ENCODE measurements around the gene CEP43.

Gene CEP43

DNA sequence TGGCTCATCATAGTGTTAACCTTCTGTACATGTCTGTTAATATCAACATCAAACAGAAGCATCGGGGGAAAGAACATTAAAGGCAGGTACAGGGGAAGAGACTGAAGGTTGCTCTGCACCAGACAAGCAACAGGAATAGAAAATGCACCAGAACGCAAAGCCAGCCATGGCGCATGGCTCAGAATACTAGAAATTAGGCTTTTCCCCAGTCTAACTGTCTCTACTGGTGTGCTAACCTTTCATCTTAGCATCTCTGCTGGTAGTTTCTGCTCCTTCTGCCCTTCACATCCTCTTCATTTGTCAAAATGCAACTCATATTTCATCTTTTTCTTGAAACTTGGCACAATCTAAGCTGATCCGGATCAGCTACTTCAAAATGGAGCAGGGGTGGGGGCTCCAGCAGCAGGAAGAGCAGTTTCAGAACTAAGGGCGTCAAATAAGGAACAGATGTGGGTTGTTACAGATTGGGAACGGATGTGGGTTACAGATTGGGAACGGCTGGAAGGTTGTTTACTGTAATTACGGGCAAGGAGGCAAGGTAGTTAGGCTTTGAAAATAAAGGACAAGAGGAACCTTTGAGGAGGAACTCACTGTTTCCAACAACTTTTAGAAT lies 29.7 kb upstream of the CEP43 start:
- DNase-seq: no peak

GRCh38 chr6:166970091-166970490 lies 29.1 kb upstream of the CEP43 start:
- DNase-seq: no peak

- no peak for DNase-seq
Measured at GRCh38 chr6:166970776-166971175, 28.4 kb upstream of the CEP43 start.

- DNase-seq: no peak
Measured at GRCh38 chr6:166971271-166971670, 27.9 kb upstream of the CEP43 start.

GRCh38 chr6:166972101-166972500 lies 27.1 kb upstream of the CEP43 start:
- DNase-seq: no peak

DNA sequence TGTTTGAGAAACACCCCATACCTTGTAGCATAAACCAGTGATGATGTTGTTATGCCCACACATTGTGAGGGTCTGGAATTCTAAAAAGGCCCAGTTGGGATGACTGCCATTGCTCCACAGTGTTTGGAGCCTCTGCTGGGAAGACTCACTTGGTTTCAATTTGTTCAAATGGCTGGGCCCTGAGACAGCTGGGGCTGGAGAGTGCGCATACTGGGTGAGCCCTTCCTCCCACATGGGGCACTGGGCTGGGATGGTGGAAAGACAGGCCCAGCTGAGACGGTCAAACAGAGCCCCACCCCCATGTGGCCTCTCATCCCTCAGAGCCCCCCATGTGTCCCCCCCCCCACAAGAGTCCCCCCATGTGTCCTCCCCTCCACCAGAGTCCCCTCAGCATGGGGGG lies 22.6 kb upstream of the CEP43 start:
- DNase-seq: no peak

DNA sequence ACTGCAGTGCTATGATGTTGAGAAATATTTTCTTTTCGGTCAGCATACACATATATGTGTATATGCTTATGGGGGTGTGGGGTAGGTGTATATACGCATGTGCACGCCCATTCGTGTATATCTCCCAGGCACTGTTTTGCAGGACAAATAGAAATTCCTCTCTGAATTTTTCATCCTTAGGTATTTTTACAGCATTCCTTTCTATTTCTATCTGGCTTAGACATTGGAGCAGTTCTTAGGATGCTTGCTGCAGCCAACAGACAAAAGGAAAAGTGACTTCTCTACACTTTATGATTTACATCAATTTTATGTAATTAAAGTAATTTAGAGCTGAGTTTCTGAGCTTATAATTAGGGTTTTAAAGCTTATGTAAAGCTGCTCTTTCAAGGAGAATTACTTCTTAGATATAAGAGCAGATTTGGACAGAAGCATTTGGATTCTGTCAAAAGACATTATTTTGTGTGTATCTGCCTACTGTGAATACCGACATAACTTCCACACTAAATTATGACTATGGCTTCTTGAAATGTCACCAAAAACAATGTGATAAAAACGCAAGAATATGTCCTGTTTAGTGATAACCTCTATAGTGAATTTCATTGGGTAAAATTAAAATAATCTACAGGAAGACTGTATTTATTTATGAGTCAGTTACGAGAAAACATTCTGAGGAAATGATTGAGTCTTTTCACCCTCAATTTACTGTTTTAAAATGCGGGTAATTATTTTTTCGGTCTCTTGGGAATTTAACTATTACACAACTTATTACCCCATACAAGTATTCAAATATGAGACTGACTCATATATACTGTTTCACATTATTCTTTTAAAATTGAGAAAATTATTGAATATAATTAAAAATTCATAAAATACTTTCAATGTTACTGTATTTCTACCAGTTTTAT lies 21.3 kb upstream of the CEP43 start:
- DNase-seq: no peak

DNA sequence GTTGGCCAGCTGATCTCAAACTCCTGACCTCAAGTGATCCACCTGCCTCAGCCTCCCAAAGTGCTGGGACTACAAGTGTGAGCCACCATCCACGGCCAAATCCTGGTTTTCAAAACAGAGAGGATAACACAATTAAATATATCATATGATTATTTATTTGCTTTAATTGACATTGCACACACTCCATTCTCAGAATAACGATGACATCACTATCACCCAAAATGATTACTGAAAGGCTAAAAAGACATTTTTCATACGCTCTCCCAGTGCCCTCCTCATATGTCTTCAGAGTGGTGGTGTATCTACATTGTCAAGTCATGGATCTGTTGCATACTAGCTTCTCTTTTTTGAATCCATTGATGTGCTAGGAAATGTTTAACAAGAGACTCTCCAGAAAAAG lies 18.5 kb upstream of the CEP43 start:
- no peak for DNase-seq

GRCh38 chr6:166987448-166987847 lies 11.7 kb upstream of the CEP43 start:
- DNase-seq: no peak

DNA sequence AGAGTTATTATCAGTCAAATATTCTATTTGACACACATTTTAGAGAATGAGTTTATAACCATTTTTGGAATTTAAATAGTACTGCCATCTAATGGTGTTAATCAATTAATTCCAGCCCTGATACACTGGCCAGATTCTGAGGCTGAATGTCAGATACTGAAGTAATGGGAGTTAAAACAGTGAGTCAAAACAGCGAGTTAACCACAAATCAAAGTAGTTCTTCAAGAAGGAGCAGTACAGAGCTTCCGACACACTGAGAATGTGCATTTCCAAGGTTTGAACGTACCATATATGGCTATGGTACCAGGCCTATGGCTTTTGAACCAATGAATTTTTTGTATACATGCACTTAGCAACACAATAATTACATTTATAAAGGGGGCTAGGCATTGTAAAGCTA lies 11.3 kb upstream of the CEP43 start:
- DNase-seq: no peak

DNA sequence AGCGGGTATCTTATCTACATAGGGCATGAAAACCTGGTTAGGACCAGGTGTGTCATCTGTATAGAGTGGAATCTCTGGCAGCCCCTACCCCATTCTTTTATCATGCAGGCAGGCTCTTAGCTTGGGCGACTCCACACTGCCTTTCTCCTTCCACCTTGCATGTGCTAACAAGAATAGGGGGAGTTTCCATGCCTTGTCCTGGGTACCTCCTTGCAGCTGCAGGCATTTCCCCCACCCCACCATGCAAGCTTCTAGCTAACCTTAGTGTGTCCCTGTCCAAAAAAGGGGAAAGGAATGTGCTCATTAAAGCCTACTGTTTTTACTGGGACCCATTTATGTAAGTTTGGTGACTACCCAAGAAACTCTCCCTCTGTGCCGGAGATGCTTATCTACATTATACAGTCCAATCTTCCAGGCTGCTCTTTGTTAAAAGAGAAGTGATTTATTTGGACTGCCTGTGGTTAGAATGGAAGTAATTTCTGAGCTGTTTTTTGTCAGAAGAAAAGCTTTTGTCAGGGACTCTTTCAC lies 10.5 kb upstream of the CEP43 start:
- no peak for DNase-seq

DNA sequence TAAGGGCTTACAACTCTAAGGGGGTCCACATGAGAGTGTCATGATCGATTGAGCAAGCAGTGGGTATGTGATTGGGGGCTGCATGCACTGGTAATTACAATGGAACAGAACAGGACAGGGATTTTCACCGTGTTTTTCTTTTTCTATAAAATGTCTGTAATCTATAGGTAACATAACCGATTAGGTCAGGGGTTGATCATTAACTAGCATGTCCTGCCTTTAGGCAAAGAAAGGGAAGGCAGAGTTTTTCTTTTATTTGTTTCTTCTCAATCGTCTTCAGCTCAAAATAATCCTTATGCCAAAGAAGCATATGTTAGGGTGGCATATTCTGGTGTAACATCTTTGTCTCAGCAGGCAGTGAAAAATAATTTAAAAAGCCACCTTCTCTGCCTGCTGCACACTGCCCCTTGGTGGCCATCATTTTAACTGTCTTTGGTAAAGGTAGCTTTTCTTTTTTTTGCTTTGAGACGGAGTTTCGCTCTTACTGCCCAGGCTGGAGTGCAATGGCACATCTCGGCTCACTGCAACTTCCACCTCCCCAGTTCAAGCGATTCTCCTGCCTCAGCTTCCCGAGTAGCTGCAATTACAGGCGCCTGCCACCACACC lies 9.7 kb upstream of the CEP43 start:
- peak; percentile 1 for DNase-seq

- DNase-seq: no peak
Measured at GRCh38 chr6:166996406-166996805, 2.8 kb upstream of the CEP43 start.

DNA sequence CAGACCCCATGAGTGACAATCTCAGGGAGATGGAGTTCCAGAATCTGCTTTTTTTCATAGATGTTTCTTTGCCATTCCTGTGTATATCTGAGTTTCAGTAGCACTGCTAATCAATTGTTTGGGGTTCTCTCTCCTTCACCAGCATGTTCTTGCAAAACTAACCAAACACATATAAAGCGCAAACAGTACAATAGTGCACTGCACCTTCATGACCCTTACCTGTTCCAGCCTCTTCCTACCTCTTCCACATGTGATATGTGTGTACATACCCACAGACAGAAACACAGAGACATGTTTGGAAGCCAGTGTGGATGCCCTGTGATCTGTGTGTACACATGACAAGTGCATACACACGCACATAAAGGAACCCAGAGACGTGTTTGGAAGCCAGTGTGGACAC lies 1.8 kb upstream of the CEP43 start:
- no peak for DNase-seq

- no peak for DNase-seq
Measured at GRCh38 chr6:166997768-166998255, 1.4 kb upstream of the CEP43 start.

GRCh38 chr6:166998256-166999144 lies 697 bp upstream of the CEP43 start:
- DNase-seq: no peak

DNA sequence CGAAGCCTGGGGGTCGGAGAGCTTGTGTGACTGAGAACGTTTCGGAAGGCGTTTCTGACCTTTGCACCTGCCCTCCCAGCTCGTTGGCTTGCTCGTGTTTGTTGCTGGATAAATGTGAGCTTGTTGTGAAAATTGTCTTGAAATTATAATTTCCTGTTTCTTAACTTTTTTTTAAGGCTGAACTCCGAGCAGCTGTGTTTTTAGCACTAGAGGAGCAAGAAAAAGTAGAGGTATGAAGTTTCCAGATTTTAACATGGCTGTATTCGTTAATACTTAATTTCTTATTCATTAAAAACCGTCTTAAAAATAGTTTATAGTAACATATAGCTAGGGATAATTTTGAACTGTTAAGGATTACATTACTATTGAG lies 672 bp downstream of the CEP43 start:
- no peak for DNase-seq

DNA sequence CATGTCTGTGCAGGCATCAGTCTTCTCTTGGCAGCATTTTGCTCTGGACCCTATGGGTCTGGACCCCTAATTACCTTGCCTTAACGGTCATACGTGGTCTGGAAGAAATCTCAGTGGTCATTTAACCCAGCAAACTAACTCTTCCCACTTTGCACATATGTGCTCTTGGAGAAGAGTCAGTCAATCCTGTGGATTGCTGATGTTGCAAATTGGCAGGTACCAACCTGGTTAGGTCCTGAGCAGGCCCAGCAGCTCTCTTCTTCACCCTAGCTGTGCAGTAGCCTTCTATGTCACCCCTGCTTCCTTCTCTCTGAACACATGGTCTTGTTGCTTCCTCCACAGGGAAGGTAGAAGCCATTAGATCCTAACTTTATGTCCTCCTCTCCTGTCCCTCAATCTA lies 1.6 kb downstream of the CEP43 start:
- DNase-seq: no peak

DNA sequence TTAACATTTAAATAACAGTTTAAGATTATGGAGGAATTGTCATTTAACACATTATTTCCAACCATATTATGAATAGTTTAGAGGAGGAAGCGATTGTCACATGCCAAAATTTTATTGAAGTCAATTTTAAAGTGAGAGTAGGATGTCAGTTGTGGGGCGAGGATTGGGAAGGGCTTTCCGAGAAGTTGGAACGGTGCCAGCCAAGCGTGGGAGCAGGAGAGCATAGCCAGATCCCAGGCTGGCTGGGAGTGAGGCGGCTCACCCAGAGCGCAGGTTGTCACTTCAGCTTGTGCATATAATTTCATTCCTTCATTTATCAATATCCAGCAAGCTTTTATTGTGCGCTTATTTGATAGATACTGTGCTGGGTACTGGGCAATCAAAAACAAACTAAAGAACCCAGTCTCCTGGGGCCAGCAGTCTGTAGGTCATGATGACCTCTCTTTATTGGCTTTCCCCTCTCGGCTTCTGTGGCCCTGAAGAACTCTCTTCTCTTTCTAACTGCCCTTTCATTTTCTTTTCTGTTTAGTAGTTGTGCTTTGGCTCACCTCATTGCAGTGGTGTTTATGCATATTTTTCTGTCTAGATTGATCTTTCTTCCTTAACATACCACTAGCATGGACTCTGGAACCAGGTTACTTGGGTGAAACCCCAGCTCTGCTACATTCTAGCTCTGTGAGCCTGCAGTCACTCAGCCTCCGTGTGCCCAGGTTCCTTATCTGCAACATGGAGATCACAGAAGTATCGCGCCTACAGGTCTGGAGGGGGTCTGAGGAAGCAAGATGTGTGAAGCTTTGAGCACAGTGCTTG lies 6.4 kb downstream of the CEP43 start:
- no peak for DNase-seq

GRCh38 chr6:167007985-167008384 lies 8.8 kb downstream of the CEP43 start:
- no peak for DNase-seq

DNA sequence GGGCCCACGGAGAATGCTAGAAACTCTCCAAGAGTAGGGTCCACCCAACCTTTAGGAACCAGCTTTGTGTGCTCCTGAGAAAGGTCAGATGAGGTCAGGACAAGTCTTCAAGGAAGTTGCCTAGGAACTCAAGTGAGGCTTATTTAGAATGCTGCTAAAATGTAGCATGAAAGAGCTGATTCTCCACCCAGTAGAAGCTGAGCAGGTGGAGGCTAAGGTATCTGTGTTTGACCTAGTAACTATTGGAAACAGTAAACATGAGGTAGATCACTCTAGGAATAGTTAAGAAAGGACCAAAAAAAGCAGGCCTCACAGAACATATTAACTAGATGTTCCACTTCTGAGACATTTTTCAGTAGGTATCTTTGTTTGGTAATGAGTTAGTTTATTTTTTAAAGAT lies 13.9 kb downstream of the CEP43 start:
- no peak for DNase-seq

GRCh38 chr6:167013946-167014345 lies 14.7 kb downstream of the CEP43 start:
- DNase-seq: no peak
